ENCODE data around the gene MRPL12.

DNA sequence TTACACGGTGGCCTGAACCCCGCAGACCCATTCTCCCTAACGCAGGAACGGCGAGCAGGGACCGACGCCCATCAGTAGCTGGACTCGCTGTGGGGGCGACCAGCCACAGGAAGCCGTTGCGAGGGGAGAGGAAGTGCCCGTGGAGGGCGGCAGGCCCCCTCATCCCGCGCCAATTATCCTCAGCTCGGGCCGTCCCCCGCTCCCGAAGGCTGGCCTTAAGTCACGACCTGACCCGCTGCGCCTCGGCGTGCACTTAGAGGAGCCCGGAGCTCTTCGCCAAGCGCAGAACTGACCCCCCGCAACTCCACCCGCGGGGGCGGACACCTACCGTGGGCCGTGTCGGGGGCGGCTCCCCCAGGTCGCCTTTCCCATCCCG lies 20.0 kb upstream of the MRPL12 start:
- TF ChIP-seq, protein P1, sequence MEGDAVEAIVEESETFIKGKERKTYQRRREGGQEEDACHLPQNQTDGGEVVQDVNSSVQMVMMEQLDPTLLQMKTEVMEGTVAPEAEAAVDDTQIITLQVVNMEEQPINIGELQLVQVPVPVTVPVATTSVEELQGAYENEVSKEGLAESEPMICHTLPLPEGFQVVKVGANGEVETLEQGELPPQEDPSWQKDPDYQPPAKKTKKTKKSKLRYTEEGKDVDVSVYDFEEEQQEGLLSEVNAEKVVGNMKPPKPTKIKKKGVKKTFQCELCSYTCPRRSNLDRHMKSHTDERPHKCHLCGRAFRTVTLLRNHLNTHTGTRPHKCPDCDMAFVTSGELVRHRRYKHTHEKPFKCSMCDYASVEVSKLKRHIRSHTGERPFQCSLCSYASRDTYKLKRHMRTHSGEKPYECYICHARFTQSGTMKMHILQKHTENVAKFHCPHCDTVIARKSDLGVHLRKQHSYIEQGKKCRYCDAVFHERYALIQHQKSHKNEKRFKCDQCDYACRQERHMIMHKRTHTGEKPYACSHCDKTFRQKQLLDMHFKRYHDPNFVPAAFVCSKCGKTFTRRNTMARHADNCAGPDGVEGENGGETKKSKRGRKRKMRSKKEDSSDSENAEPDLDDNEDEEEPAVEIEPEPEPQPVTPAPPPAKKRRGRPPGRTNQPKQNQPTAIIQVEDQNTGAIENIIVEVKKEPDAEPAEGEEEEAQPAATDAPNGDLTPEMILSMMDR (IDR thresholded peaks at IDR 0.05; ENCODE audit: low read depth, low read length, missing input control), result no peak
- TF ChIP-seq GABPA (IDR thresholded peaks at IDR 0.05 in 1 of 2, conservative IDR thresholded peaks at IDR 0.05 in 1 of 2) (no peak), TAF1 (conservative IDR thresholded peaks at IDR 0.05) (no peak), JUND (IDR thresholded peaks at IDR 0.05) (no peak), RAD21 (IDR thresholded peaks at IDR 0.05) (no peak), YY1 (IDR thresholded peaks at IDR 0.05) (no peak), SP1 (IDR thresholded peaks at IDR 0.05) (no peak), FOXA1 (IDR thresholded peaks at IDR 0.05) (no peak), EGR1 (IDR thresholded peaks at IDR 0.05; ENCODE audit: low read depth in 2 of 2) (no peak), RXRA (IDR thresholded peaks at IDR 0.05) (no peak)
- TF ChIP-seq, protein P2, sequence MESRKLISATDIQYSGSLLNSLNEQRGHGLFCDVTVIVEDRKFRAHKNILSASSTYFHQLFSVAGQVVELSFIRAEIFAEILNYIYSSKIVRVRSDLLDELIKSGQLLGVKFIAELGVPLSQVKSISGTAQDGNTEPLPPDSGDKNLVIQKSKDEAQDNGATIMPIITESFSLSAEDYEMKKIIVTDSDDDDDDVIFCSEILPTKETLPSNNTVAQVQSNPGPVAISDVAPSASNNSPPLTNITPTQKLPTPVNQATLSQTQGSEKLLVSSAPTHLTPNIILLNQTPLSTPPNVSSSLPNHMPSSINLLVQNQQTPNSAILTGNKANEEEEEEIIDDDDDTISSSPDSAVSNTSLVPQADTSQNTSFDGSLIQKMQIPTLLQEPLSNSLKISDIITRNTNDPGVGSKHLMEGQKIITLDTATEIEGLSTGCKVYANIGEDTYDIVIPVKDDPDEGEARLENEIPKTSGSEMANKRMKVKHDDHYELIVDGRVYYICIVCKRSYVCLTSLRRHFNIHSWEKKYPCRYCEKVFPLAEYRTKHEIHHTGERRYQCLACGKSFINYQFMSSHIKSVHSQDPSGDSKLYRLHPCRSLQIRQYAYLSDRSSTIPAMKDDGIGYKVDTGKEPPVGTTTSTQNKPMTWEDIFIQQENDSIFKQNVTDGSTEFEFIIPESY (IDR thresholded peaks at IDR 0.05), result no peak
- TF ChIP-seq, protein P3, sequence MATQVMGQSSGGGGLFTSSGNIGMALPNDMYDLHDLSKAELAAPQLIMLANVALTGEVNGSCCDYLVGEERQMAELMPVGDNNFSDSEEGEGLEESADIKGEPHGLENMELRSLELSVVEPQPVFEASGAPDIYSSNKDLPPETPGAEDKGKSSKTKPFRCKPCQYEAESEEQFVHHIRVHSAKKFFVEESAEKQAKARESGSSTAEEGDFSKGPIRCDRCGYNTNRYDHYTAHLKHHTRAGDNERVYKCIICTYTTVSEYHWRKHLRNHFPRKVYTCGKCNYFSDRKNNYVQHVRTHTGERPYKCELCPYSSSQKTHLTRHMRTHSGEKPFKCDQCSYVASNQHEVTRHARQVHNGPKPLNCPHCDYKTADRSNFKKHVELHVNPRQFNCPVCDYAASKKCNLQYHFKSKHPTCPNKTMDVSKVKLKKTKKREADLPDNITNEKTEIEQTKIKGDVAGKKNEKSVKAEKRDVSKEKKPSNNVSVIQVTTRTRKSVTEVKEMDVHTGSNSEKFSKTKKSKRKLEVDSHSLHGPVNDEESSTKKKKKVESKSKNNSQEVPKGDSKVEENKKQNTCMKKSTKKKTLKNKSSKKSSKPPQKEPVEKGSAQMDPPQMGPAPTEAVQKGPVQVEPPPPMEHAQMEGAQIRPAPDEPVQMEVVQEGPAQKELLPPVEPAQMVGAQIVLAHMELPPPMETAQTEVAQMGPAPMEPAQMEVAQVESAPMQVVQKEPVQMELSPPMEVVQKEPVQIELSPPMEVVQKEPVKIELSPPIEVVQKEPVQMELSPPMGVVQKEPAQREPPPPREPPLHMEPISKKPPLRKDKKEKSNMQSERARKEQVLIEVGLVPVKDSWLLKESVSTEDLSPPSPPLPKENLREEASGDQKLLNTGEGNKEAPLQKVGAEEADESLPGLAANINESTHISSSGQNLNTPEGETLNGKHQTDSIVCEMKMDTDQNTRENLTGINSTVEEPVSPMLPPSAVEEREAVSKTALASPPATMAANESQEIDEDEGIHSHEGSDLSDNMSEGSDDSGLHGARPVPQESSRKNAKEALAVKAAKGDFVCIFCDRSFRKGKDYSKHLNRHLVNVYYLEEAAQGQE (IDR thresholded peaks at IDR 0.05), result no peak
- TF ChIP-seq, protein P4, sequence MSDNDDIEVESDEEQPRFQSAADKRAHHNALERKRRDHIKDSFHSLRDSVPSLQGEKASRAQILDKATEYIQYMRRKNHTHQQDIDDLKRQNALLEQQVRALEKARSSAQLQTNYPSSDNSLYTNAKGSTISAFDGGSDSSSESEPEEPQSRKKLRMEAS (IDR thresholded peaks at IDR 0.05), result no peak

All from liver (tissue), 3 donors.